NT2/D1 (cell line): ENCODE measurements around the gene ADCY3.

Source experiments
- DNase-seq: peaks from one replicate; pipeline ENCODE4 v3.0.0-alpha.2; 2011; ENCODE audit warnings: low read depth, low spot score
- H3K27me3 ChIP-seq: 2 replicates; pipeline ENCODE4 v1.6.0; 2011; ENCODE audit warnings: mild to moderate bottlenecking; ENCODE audit not compliant: insufficient read length, insufficient read depth
- H3K36me3 ChIP-seq: 2 replicates; pipeline ENCODE4 v1.6.1; 2011; ENCODE audit warnings: mild to moderate bottlenecking, low read length, mixed read lengths; ENCODE audit not compliant: insufficient read depth, insufficient read length
- H3K4me1 ChIP-seq: 2 replicates; pipeline ENCODE4 v1.5.1; 2011; ENCODE audit not compliant: insufficient read depth, insufficient read length
- H3K4me3 ChIP-seq: 2 replicates; pipeline ENCODE4 v1.5.1; 2011; ENCODE audit warnings: low read depth; ENCODE audit not compliant: insufficient read length
- H3K9ac ChIP-seq: 2 replicates; pipeline ENCODE4 v1.6.0; 2011; ENCODE audit warnings: low read depth; ENCODE audit not compliant: insufficient read length
- H3K9me3 ChIP-seq: 2 replicates; pipeline ENCODE4 v1.5.1; 2011; ENCODE audit warnings: mild to moderate bottlenecking, low read length; ENCODE audit not compliant: insufficient read depth
- SUZ12 ChIP-seq: IDR thresholded peaks from 2 replicates; pipeline ENCODE4 v1.6.1; 2011; ENCODE audit not compliant: insufficient read length, insufficient read depth; ENCODE audit errors: extremely low read depth
- YY1 ChIP-seq: IDR thresholded peaks from 2 replicates; pipeline ENCODE4 v1.6.1; 2011; ENCODE audit not compliant: insufficient read length, insufficient read depth
- ZNF274 ChIP-seq: IDR thresholded peaks from 2 replicates; pipeline ENCODE4 v1.6.1; 2011; ENCODE audit warnings: mild to moderate bottlenecking, low read depth, low read length

ADCY3 gene

DNA sequence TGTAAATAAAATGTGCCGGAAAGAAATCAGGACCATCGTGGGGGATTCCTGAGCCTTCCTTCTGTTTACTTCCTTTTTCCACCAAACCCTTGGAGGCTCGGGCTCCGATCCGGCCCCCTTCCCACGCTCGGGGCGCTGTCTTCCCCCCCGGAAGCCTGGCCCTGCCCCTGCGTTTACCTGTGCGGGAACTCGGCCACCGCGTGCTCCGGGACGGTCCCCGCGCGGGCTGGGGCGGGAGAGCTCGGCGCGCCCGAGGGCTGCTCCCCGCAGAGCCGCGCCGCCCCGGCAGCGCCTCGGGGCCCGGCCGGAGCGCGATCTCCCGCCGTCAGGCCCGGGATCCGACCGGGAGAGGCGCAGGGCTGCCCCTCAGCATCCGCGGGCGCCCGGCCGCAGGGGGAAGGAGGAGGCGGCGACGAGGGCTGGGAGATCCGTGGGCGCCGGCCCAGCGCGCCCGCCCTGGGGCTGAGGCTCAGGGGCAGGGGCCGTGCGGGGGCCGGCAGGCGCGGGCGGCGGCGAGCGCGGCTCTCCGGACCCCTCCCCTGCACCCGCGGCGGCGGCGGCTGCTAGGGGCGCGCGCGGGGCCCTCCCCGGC lies 435 bp downstream of the ADCY3 start:
- Histone ChIP-seq H3K9me3 (no peaks in the 10 kb centered on the region), H3K27me3 (peaks cover 6% of the 10 kb centered on the region), H3K9ac (peak overlapping the region; percentile 70), H3K36me3 (peaks cover 9% of the 10 kb centered on the region), H3K4me1 (peaks cover 11% of the 10 kb centered on the region), H3K4me3 (peak overlapping the region; percentile 39)
- no peak for DNase-seq
- TF ChIP-seq ZNF274, result no peak
- no peak for TF ChIP-seq SUZ12
- TF ChIP-seq YY1, result no peak

DNA sequence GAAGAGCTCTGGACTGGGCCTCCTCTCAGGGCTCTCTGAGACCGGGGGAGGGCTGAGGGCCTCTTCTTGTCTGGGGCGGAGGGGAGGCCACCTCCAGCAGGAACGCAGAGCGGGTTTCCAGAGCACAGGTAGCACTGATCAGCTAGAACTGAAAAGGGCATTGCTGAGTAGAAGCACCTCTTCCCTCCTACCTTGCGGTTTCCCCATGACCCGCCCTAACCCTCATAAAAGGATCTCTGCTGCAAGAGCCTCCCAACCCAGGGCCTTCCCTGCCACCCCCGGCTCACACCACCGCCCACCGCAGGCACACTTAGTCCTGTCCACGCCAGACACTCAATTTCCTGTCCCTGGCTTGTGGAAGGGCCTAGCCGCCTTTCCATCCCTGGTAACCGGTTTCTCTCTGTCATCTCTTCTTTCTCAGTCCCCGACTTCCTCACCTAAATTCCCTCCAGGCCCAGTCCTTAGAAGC lies 966 bp downstream of the ADCY3 start:
- Histone ChIP-seq H3K9ac (peak overlapping the region; percentile 70), H3K4me1 (peaks cover 10% of the 10 kb centered on the region), H3K36me3 (peaks cover 9% of the 10 kb centered on the region), H3K9me3 (no peaks in the 10 kb centered on the region), H3K4me3 (peak overlapping the region; percentile 39), H3K27me3 (peaks cover 6% of the 10 kb centered on the region)
- TF ChIP-seq SUZ12 (no peak), YY1 (no peak), ZNF274 (no peak)
- DNase-seq, result no peak

DNA sequence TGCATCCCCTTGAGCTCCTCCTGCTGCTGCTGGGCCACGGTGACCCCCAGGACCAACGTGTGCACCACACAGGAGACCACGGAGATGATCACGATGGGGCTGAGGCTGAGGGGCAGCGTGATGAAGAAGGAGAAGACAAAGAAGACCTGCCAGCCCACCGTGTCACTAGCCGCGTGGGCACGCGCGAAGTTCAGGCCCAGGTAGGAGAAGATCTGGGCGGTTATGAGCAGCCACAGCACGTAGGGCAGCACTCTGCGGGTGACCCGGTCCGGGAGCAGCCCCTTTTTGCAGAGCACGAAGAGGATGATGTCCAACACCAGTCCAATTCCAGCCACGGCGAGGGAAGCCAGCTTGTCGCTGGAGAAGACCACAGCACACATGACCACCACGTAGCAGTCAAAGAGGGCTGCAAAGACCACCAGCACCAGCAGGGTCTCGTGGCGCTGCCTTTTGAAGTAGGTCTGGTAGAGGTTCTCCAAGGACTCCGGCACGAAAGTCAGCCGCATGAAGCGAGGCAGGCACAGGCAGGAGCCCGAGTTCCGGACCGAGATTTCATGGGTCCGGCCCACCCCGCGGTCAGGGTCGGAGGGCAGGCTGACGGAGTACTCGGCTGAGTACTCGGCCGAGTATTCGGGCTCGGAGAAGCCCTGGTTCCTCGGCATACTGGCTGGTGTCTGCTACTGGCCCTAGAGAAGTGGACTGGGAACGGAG lies 1.6 kb downstream of the ADCY3 start:
- peak overlapping the region; percentile 70 for H3K9ac ChIP-seq
- H3K9me3 ChIP-seq, result no peaks in the 10 kb centered on the region
- H3K27me3 ChIP-seq, result peaks cover 6% of the 10 kb centered on the region
- peak overlapping the region; percentile 39 for H3K4me3 ChIP-seq
- no peak for DNase-seq
- H3K4me1 ChIP-seq, result peaks cover 12% of the 10 kb centered on the region
- peaks cover 9% of the 10 kb centered on the region for H3K36me3 ChIP-seq
- TF ChIP-seq SUZ12 (no peak), ZNF274 (no peak), YY1 (no peak)

- no peak for DNase-seq
- Histone ChIP-seq H3K9ac (no peak overlapping the region), H3K9me3 (no peaks in the 10 kb centered on the region), H3K4me1 (peaks cover 12% of the 10 kb centered on the region), H3K36me3 (peaks cover 13% of the 10 kb centered on the region), H3K4me3 (no peak overlapping the region), H3K27me3 (peaks cover 6% of the 10 kb centered on the region)
- no peak for TF ChIP-seq ZNF274
- TF ChIP-seq SUZ12, result no peak
- no peak for TF ChIP-seq YY1
Observed at GRCh38 chr2:24917731-24918325, 2.2 kb downstream of the ADCY3 start.

DNA sequence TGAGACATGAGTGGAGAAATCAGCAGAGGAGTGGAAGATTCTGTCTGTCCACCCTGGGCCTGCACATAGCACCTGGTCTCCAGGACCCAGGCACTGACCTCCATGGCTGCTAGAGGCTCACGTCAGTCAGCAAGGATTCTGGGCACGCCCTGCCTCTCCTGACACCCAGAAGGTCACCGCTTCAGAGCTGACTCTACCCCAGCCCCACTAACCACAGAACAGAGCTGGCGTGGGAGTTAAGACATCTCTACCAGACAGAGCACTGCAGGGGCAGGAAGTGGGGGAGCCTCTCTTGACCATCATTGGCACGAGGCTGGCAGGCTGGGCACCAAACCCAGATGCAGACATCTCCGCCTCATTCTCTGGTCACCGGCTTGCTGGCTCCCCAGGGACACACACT lies 3.0 kb downstream of the ADCY3 start:
- Histone ChIP-seq H3K4me3 (no peak overlapping the region), H3K27me3 (peaks cover 6% of the 10 kb centered on the region)

DNA sequence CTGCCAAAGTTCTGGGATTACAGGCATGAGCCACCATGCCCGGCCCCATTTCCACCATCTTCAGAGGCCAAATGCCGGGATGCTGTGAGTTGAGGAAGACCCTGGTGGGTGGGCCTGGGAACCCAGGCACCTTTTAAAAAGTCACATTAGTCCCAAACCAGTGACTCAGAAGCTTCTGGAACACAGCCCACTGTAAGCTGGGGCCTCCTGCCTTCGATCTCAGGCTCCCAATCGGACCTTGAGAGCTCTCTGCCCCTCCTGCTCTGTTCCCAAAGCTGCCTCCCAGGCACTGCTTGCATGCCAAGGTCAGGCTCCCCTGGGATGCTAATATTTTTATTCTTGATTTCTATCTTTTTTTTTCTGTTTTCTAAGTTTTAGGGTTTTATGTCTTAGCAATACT lies 4.2 kb downstream of the ADCY3 start:
- H3K36me3 ChIP-seq, result peaks cover 15% of the 10 kb centered on the region
- DNase-seq, result no peak
- peaks cover 6% of the 10 kb centered on the region for H3K27me3 ChIP-seq
- no peak overlapping the region for H3K9ac ChIP-seq
- peaks cover 12% of the 10 kb centered on the region for H3K4me1 ChIP-seq
- TF ChIP-seq YY1, result no peak
- TF ChIP-seq ZNF274, result no peak
- no peak for TF ChIP-seq SUZ12
- no peaks in the 10 kb centered on the region for H3K9me3 ChIP-seq
- H3K4me3 ChIP-seq, result no peak overlapping the region

More for the DNA sequence above, 3.0 kb downstream of the ADCY3 start:
- no peak for DNase-seq
- Histone ChIP-seq H3K36me3 (peaks cover 15% of the 10 kb centered on the region), H3K9ac (no peak overlapping the region), H3K9me3 (no peaks in the 10 kb centered on the region), H3K4me1 (peaks cover 12% of the 10 kb centered on the region)
- TF ChIP-seq YY1, result no peak
- no peak for TF ChIP-seq SUZ12
- TF ChIP-seq ZNF274, result no peak

- H3K4me1 ChIP-seq, result peaks cover 12% of the 10 kb centered on the region
- no peak overlapping the region for H3K4me3 ChIP-seq
- DNase-seq, result no peak
- TF ChIP-seq SUZ12 (no peak), YY1 (no peak), ZNF274 (no peak)
- peaks cover 6% of the 10 kb centered on the region for H3K27me3 ChIP-seq
- no peaks in the 10 kb centered on the region for H3K9me3 ChIP-seq
- H3K9ac ChIP-seq, result no peak overlapping the region
- peaks cover 15% of the 10 kb centered on the region for H3K36me3 ChIP-seq
Observed at GRCh38 chr2:24915175-24915574, 4.9 kb downstream of the ADCY3 start.
